HG02970 (cell line): ENCODE results near the gene C3orf18.
A peak's percentile ranks its signal among the peaks of the same experiment; 100 is the strongest.

Experiments
- ATAC-seq: cut with Tn5 transposase; IDR thresholded peaks from one replicate; pipeline ENCODE4 v1.9.1; 2021; ENCODE audit warnings: mild to moderate bottlenecking, moderate library complexity, moderate number of reproducible peaks; ENCODE audit not compliant: unreplicated experiment, low FRiP score

C3orf18 gene

GRCh38 chr3:50567386-50568167 is at the start of gene C3orf18:
Gene C3orf18 (minus strand): TSS chr3:50567747. CDS start chr3:50565699, 2,048 bp downstream.
- ATAC-seq: peak; percentile 64

- ATAC-seq: peak; percentile 71
Measured at GRCh38 chr3:50616770-50617095, 49.2 kb upstream of the C3orf18 start.

- peak; percentile 26 for ATAC-seq
Measured at GRCh38 chr3:50616003-50616769, 48.6 kb upstream of the C3orf18 start.

DNA sequence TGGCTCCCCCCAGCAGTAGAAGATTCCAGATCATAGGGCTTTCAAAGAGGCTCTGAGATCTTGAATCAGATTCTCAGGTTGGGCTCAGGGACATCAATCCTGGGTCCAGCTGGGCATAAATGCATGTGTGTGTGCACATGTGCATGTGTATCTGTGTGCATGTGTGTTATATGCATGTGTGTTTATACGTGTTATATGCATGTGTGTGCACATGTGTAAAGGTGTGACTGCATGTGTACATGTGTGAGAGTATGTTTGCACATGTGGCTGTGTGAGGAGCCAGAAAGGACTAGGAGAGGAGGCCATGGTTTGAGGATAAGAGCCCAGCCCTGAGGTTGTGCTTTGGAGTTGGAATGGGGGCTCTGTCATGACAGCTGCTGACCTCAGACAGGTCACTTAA is 47.6 kb upstream of the C3orf18 start:
- no peak for ATAC-seq

- no peak for ATAC-seq
Measured at GRCh38 chr3:50612970-50613846, 45.7 kb upstream of the C3orf18 start.

DNA sequence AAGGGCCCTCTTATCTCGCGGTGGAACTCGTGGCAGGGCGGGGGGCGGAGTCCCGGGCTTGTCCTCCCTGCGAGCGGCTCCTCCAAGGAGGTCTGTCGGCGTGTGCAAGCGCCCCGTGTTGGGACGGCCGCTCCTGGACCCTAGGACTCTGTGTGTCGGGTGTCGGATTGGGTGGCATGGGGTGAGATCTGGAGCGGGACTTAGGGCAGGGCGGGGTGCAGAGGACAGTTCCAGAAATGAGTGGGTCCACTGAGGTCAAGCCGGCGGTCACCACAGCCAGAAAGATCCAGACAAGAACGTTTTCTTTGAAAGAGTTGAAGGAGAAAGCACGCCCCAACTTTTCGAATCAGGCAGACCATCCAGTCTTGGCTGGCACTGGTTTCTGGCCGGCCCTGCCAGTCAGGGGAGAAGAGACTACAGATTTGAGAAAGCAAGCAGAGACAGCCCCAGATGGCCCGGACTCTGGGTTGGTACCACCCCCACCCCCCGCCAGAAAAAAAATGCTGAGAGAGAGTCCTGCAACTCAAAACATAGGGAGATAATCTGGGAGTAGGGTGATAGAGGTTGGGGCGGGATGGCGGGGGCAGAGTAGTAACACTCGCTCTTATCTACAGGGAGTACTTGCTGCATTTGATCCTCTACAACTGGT is 44.8 kb upstream of the C3orf18 start:
- ATAC-seq: no peak

GRCh38 chr3:50611464-50612233 is 44.1 kb upstream of the C3orf18 start, which contains the start of gene CISH:
Gene CISH (minus strand): TSS chr3:50611774. CDS start chr3:50611650, 124 bp downstream.
- ATAC-seq: peak; percentile 63

- no peak for ATAC-seq
Measured at GRCh38 chr3:50610992-50611463, 43.5 kb upstream of the C3orf18 start.

- no peak for ATAC-seq
Measured at GRCh38 chr3:50610181-50610971, 42.8 kb upstream of the C3orf18 start.

GRCh38 chr3:50609763-50610085 is 42.2 kb upstream of the C3orf18 start:
- ATAC-seq: no peak

GRCh38 chr3:50609071-50609762 is 41.7 kb upstream of the C3orf18 start:
- ATAC-seq: no peak

GRCh38 chr3:50608278-50608677 is 40.7 kb upstream of the C3orf18 start:
- ATAC-seq: no peak

DNA sequence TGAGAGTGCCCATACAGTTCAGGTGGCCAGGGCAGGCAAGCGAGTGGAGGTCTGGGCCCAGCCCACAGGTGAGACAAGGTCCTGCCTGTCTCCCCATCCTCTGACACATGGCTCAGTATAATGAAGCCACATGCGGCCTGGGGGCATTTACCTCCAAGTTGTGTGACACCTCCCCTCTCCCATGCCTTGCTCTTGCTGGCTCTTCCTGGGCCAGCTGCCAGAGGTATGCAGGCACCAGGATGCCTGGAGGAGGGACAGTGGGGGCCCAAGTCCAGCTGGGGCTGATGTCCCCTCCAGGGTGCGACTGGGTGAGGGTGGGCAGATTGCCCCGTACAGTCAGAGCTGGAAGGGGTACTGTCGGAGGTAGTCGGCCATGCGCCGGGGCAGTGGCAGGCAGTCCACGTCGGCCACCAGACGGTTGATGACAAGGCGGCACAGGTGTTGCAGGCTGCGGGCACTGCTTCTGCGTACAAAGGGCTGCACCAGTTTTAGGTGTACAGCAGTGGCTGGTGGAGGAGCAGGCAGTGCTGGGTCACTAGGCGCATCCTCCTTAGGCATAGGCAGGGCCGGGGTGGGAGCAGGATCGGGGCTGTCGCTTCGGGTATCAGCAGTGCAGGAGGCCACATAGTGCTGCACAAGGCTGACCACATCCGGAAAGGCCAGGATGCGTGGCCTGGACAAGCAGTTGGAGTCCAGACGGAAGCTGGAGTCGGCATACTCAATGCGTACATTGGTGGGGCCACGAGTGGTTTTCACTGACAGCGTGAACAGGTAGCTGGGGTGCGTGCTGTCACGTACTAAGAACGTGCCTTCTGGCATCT is 39.9 kb upstream of the C3orf18 start:
- no peak for ATAC-seq

DNA sequence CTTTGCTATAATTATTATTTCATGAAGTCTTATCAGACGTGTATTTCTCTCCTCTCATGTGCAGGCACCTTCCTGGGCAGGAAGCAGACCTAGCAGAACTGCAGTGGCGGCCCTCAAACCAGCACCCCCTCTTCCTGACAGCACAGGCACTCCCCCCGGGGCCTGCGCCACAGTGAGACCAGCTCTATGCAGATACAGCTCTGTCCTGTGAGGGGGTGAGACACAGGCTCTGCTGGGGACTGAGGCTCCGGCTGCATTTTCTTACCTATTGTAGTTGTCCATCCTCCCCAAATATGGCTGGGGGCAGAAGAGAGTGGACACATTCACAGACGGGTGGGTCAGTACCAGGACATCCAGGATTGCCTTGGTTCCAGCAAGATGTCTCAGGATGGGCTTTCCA is 39.0 kb upstream of the C3orf18 start:
- no peak for ATAC-seq

DNA sequence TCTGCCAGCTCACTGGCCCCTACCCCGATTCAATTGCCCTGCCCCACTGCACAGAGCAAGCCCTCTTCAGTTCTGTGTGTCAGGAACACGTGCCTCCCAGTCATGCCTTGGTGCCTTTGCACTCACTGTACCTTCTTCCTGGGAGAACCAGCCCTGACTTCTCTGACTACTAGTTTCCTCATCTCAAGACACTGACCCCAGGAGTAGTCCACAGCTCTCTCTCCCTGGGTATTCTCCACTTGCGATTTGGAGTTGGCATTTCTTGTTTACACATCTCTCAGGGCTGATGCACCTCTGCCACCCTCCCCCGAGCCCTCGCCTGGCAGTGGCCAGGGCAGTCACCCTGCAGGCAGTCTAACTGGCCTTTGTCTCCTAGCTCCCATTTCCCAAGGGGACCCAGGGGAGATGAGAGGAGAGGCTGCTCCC is 38.4 kb upstream of the C3orf18 start:
- no peak for ATAC-seq

GRCh38 chr3:50604628-50605588 is 37.4 kb upstream of the C3orf18 start:
- ATAC-seq: no peak
